ENCODE results near the gene PLA2G4D. TPM values are rescaled to one million over a fixed set of nuclear protein-coding genes. Genes with fewer than 3 reads are reported as not detected.

PLA2G4D gene
- total RNA-seq, 1 donor from 2014 or later, result not detected

DNA sequence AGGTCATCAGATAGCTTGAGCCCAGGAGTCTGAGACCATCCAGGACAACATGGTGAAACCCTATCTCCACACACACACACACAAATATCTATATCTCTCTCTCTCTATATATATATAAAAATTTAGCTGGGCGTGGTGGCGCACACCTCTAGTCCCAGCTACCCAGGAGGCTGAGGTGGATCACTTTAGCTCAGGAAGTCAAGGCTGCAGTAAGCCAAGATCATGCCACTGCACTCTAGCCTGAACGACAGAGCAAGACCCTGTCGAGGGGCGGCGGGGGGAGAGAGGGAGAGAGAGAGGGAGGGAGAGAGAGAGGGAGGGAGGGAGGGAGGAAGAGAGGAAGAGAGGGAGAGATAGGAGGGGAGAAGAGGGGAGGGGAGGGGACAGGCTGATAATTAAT lies 34.1 kb upstream of the PLA2G4D start:
- DNase-seq (ENCODE audit: low spot score) (no peak), ATAC-seq (no peak)

DNA sequence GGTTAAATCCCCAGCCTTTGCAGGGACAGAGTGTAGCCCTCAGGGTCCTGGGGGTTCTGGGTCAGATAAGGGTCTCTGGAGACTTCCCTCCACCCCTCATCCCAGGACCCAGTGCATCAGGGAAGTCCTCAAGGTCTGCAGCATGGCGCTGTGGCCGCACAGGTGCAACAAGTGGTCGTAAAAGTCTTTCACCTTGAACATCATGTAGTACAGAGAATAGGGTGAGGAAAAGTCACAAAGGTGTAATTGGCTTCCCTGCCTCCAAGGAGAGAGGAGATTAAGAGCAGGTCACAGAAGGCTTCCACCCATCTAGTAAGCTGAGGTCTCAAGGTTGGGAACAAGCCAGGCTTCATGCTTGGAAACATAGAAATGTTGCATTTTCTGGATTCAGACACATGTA lies 29.2 kb upstream of the PLA2G4D start:
- ATAC-seq (no peak), DNase-seq (ENCODE audit: low spot score) (no peak)

DNA sequence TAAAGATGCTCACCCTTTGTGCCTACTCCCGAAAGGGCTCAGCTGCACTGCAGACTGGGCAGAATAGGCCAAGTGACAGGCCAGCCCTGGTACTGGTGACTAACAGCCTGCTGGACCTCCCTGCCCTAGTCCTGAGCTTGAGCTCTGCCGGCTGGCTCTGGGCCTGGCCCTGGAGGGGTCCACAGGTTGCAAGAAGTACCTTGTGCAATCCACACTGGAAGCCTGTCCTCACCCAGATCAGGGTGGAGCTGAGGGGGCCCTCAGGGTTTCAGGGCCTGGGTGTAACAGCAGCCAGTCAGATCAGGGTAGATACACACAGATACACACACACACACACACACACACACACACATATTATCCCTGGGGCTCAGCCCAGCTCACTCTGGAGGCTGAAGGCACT lies 27.3 kb upstream of the PLA2G4D start:
- ATAC-seq (peak; percentile 37), DNase-seq (ENCODE audit: low spot score) (no peak)

GRCh38 chr15:42121021-42121420 lies 26.7 kb upstream of the PLA2G4D start:
- ATAC-seq (no peak), DNase-seq (ENCODE audit: low spot score) (no peak)

- DNase-seq (ENCODE audit: low spot score) (no peak), ATAC-seq (no peak)
Observed at GRCh38 chr15:42120285-42120684, 25.9 kb upstream of the PLA2G4D start.

- DNase-seq (ENCODE audit: low spot score) (no peak), ATAC-seq (no peak)
Observed at GRCh38 chr15:42119446-42119760, 25.0 kb upstream of the PLA2G4D start.

DNA sequence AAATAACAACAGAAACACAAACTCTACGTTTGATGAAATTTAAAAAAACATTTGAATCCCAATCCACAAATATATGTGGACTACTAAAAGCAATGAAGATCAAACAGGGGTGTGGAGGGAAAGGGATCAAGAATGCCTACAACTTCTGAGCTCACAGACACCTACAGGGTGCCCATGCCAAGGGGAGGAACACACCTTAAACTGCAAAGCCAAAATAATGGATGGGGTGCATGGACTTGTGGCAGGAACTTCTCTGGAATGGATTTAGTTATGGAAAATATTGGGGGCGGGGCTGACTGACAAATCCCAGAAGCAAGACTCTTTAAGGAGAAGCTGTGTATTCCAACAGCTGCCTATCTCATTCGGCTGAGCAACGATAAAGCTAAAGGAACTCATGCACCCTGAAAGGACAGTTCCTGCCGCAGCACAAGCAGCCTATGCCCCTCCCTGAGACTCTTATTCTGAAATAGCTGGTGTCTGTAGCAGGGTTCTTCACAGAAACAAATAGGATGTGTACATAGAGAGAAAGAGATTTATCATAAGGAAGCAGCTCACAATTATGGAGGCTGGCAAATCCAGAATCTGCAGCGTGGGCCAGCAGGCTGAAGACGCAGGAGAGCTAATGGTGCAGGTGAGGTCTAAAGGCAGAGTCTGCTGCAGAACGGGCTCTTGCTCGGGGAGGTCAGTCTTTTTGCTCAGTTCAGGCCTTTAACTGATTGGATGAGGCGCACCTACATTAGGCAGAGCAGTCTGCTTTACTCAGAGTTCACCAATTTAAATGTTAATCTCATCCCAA lies 24.5 kb upstream of the PLA2G4D start:
- ATAC-seq (no peak), DNase-seq (ENCODE audit: low spot score) (no peak)

DNA sequence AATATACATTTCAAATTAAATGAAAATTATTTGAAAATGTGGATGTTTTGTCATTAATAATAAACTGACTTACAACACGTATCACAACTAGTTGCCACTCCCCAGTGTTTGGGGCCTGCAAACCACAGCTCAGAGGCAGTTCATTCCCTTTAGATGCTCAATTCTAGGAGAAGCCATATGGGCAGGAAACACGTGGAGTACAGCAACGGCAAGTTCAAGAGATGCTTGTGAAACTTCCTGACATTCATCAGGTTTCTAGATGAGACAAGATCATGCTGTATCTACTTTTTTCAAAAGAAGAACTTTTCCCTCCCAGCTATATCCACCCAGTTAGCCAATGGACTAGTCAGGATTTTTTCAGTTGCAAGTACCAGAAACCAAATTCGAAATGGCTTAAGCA lies 17.6 kb upstream of the PLA2G4D start:
- ATAC-seq, result no peak
- DNase-seq (ENCODE audit: low spot score), result no peak

GRCh38 chr15:42110367-42110766 lies 16.0 kb upstream of the PLA2G4D start:
- DNase-seq (ENCODE audit: low spot score) (no peak), ATAC-seq (no peak)

GRCh38 chr15:42108806-42109205 lies 14.4 kb upstream of the PLA2G4D start:
- ATAC-seq, result no peak

DNA sequence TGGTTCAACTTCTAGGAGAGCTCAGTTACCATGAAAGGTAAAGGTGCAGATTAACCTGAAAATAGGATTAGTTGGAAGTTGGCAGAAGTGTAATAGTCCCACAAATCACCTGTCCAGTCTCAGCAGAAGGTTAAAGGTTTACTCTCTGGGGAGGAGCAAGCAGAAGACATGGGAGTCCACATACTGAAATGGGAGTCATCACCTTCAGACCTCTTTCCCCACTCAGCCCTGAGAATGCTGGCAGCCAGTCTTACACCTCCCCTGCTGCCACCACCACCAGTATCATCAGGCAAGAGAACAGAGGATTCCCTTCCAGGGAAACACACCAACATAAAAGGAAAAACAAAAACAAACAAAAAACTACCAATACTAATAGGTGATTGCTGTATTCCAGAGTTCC lies 13.8 kb upstream of the PLA2G4D start:
- no peak for ATAC-seq

More at GRCh38 chr15:42108806-42109205, 14.4 kb upstream of the PLA2G4D start:
- DNase-seq (ENCODE audit: low spot score), result no peak

DNA sequence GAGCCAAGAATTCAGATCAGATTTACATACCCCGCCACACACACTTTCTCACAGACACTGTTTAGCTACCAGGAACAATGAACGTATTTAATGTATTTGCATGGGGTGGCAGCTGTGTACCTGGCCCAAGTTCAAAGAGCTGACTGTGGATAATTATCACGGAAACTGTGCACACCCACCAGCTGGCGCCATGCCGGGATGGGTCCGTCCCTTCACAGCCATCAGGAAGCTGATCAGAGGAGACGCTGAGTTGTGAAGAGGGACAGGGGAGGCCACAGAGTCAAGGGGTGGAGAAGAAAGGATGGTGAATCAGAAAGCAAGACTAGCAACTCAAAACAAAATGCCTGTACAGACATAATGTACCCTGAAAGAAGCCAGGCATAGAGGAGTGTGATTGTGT lies 13.1 kb upstream of the PLA2G4D start:
- DNase-seq (ENCODE audit: low spot score) (no peak), ATAC-seq (no peak)

More for the DNA sequence above, 13.8 kb upstream of the PLA2G4D start:
- DNase-seq (ENCODE audit: low spot score), result no peak

DNA sequence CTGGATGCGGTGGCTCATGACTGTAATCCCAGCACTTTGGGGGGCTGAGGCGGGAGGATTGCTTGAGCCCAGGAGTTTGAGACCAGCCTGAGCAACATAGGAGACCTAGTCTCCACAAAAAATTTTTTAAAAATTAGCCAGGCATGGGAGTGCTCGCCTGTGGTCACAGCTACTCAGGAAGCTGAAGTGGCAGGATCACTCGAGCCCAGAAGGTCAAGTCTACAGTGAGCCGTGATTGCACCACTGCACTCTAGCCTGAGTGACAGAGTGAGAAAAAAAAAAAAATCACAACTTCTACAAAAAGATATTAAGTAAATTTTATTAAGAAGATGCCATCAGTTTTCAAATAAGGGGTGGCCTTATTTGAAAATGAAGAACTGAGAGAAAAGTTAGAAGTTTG lies 11.9 kb upstream of the PLA2G4D start:
- ATAC-seq, result no peak

GRCh38 chr15:42104095-42104891 lies 9.9 kb upstream of the PLA2G4D start:
- DNase-seq (ENCODE audit: low spot score) (no peak), ATAC-seq (no peak)

More for the DNA sequence above, 11.9 kb upstream of the PLA2G4D start:
- DNase-seq (ENCODE audit: low spot score), result no peak

DNA sequence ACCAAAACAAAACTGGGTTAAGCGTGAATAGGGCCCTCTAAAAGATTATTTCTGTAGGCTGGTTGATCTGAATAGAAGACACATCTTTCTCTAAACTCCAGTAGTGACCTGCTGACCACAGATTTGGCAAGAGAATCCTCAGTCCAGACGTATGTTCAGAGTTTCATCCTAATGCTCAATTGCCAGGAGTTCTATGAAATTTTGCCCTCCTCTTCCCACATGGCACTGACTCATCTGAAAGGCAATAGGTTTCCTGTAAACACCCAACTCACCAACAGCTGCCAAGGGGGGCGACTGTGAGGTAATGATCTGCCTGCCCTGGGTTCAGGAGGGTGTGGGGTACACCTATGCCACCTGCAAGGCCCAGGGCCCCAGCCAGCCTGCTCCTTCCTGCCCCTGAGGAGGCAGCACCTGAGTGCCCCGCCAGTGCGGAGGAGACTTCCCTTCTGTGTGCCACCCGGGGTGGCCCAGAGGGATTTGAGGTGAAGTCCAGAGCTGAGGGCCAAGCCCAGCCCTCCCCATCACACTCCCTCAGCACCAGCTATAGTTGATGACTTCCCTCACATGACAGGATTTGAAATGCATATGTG lies 8.4 kb upstream of the PLA2G4D start:
- ATAC-seq (no peak), DNase-seq (ENCODE audit: low spot score) (no peak)

DNA sequence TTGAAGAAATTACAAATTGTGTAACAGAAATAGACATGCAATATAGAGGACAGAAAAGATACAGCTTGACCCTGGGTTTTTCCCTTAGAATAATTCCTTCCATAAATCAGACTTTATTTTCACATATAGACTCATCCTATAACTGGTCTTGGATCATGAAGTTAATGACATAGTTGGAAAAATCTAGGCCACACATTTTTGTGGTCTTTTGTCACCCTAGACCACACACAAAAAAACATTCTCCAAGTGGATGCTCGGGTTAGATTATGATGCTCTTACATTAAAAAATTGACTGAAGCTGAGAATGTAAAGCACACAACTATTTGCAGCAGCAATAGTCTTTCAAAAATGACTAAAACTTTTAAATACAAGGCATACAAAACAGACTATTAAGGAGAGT lies 7.5 kb upstream of the PLA2G4D start:
- no peak for ATAC-seq

DNA sequence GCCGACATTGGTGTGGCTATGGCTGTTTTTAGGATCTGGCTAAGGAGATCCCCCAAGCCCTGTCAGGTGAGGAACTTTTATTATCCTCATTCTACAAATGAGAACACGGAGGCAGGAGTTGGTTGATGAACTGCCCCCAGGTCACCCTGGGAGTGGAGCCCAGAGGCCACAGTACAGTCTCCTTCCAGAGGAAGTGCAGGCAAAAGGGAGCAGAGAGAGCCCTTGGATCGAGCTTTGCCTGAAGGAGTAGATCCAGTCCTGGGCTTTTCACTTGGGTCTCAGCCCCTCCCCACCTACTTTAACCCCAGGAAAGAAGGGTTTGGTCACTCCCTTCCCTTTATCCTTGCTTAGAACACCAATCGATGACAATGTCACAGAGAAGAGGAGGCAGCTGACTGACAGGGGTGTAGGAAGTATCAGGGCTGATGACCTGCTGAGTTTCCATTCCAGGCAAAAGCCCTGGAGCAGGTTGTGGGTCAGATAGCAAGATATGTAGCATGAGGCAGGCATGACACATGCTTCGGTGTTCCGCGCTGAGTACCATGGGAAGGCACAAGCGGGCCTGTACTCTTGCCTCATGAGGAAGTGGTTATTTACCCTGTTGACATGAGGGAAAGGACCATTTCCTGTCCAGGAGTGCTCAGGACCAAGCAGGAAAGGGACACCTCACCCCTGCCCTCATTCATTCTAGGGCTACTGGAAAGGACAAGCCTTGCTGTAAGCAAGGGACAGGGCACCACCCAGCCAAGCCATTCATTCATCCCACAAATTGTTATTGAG lies 5.8 kb upstream of the PLA2G4D start:
- DNase-seq (ENCODE audit: low spot score) (no peak), ATAC-seq (peak; percentile 19)

More for the DNA sequence above, 7.5 kb upstream of the PLA2G4D start:
- no peak for DNase-seq (ENCODE audit: low spot score)

DNA sequence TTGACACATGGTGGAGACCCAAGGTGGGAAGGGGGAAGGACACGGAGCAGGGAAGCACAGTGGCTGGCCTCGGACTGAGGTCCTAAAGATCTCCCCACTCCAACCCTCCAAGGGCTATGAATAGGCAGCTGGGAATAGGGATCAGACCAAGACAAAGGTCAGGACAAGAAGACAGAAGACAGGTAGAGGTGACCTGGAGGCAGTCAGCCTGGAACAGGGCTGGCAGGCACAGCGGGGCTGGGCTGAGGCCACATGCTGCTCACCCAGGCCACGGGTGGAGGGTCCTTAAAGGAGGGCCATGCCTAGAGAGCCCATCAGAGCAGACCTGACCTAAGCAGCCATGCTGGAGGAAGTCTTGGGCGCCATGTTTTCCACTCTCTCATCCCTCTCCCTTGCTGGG lies 2.7 kb upstream of the PLA2G4D start:
- DNase-seq (ENCODE audit: low spot score) (no peak), ATAC-seq (no peak)

GRCh38 chr15:42093966-42094365 lies 396 bp downstream of the PLA2G4D start:
- ATAC-seq (no peak), DNase-seq (ENCODE audit: low spot score) (no peak)

DNA sequence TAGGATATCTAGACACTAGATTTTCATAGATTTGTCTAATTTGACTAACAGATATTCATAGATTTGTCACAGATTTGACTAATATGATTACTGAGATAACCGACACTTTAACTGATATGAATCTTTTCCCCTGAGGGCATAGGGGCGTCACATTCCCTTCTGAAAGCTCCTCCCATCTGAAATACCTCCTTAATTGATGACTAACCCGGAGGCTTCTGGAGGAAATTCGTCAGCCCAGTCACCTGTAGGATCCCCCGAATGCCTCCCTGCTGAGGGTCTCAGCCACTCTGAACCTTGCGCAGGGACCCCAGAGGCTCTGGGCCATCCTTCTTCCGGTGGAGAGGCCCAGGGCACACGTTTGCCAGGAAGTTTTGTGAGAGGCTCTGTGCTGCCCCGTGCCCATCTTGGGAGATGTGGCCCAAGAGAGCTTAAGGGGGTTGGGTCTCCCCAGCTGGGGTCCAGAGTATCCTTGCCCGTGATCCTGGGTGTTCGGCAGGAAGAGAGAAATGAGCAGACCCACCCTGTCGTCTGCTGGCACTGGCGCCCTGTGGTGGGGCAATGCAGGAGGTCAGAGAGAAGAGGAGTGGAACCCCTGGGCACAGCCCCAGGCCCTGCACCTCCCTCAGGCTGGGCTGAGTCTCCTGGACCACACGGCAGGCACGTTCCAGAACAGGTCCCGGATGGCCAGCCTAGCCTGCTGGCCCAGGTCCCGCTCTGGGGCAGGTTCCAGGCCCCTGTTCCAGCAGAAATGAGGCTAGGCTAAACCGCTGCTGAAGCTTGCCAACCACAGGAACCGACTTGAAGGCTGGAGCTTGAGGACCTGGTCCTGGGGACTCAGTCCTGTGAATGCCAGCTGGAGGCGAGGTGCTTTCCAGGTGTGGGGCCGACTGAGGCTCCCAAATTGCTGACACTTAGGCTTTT lies 1.7 kb downstream of the PLA2G4D start:
- ATAC-seq (peak; percentile 65), DNase-seq (ENCODE audit: low spot score) (no peak)

Measured in left lobe of liver (tissue), 2 donors.